HEK293 (cell line): ENCODE data around the gene CHN1.

Source experiments
- GFI1B ChIP-seq: fragments of 450-650 bp; formaldehyde crosslinking; IDR thresholded peaks from 2 replicates; pipeline ENCODE4 v1.5.1; 2016; ENCODE audit warnings: missing biosample characterization, missing genetic modification characterization
- GLIS1 ChIP-seq: fragments of 450-650 bp; formaldehyde crosslinking; IDR thresholded peaks from 2 replicates; pipeline ENCODE4 v1.5.1; 2016; ENCODE audit warnings: missing biosample characterization, missing genetic modification characterization
- PRDM1 ChIP-seq: fragments of 450-650 bp; formaldehyde crosslinking; IDR thresholded peaks from 2 replicates; pipeline ENCODE4; 2016; ENCODE audit warnings: missing biosample characterization, missing genetic modification characterization
- ZNF10 ChIP-seq: fragments of 450-650 bp; formaldehyde crosslinking; IDR thresholded peaks from 2 replicates; pipeline ENCODE4 v1.5.1; 2017; ENCODE audit warnings: missing biosample characterization, missing genetic modification characterization
- ZNF274 ChIP-seq, 2 experiments: fragments of 200-500 bp in 1 of 2; fragments of 450-650 bp in 1 of 2; sonication (Bioruptor generic) in 1 of 2; formaldehyde crosslinking in 1 of 2; IDR thresholded peaks; 2 replicates each; pipeline versions ENCODE4 v1.5.1 to v1.6.1; 2014 to 2016; ENCODE audit warnings: borderline replicate concordance in 1 of 2, inconsistent platforms in 1 of 2, low read length in 1 of 2, missing biosample characterization in 1 of 2, missing genetic modification characterization in 1 of 2
- ZNF530 ChIP-seq: fragments of 450-650 bp; formaldehyde crosslinking; IDR thresholded peaks from 2 replicates; pipeline ENCODE4 v1.5.1; 2016; ENCODE audit warnings: low read depth, missing biosample characterization, missing genetic modification characterization
- ZNF629 ChIP-seq: fragments of 450-650 bp; formaldehyde crosslinking; IDR thresholded peaks from 2 replicates; pipeline ENCODE4 v1.5.1; 2017; ENCODE audit warnings: missing biosample characterization, missing genetic modification characterization
- TF ChIP-seq, protein P1 (sequence below): fragments of 450-650 bp; formaldehyde crosslinking; IDR thresholded peaks from 2 replicates; pipeline ENCODE4 v1.5.1; 2016; ENCODE audit warnings: missing biosample characterization, missing genetic modification characterization
- TF ChIP-seq, protein P2 (sequence below): fragments of 450-650 bp; formaldehyde crosslinking; IDR thresholded peaks from 2 replicates; pipeline ENCODE4 v1.5.1; 2016; ENCODE audit warnings: missing biosample characterization, missing genetic modification characterization
- TF ChIP-seq, protein P3 (sequence below): fragments of 450-650 bp; formaldehyde crosslinking; IDR thresholded peaks from 2 replicates; pipeline ENCODE4 v1.5.1; 2016; ENCODE audit warnings: missing biosample characterization, missing genetic modification characterization

DNA sequence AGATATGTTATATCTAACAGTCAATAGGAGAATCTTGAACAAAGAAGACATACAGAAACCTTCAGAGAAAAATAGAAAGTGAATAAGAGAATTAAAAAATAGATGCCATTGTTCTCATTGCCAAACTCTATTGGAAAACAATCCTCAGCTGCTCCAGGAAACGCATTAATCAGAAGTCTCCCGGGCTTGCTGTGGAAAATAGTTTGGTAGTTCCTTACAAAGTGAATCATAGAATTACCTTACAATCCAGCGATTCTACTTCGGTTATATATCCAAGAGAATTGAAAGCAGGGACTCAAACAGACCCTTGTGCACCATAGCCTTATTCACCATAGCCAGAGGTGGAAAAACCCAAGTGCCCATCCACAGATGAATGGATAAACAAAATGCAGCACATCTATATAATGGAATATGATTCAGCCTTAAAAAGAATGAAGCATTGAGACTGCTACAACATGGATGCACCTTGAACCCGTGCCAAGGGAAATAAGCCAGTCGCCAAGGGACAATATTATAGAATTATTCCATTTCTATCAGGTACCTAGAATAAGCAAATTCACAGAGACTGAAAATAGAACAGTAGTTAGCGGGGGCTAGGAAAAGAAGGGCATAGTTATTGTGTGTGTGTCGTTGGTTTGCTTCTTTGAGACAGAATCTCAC, 219.0 kb downstream of the CHN1 start:
- TF ChIP-seq GLIS1 (no peak), PRDM1 (tag by site-specific recombination) (no peak), ZNF274 (IDR thresholded peaks at IDR 0.05; ENCODE audit: low read length) (no peak), ZNF274 (tag by site-specific recombination; IDR thresholded peaks at IDR 0.05; ENCODE audit: borderline replicate concordance) (no peak), ZNF530 (tag by site-specific recombination) (no peak), ZNF629 (no peak), ZNF10 (no peak), GFI1B (tag by site-specific recombination) (no peak)
- TF ChIP-seq, protein P1, sequence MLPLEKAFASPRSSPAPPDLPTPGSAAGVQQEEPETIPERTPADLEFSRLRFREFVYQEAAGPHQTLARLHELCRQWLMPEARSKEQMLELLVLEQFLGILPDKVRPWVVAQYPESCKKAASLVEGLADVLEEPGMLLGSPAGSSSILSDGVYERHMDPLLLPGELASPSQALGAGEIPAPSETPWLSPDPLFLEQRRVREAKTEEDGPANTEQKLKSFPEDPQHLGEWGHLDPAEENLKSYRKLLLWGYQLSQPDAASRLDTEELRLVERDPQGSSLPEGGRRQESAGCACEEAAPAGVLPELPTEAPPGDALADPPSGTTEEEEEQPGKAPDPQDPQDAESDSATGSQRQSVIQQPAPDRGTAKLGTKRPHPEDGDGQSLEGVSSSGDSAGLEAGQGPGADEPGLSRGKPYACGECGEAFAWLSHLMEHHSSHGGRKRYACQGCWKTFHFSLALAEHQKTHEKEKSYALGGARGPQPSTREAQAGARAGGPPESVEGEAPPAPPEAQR, result no peak
- TF ChIP-seq, protein P2, sequence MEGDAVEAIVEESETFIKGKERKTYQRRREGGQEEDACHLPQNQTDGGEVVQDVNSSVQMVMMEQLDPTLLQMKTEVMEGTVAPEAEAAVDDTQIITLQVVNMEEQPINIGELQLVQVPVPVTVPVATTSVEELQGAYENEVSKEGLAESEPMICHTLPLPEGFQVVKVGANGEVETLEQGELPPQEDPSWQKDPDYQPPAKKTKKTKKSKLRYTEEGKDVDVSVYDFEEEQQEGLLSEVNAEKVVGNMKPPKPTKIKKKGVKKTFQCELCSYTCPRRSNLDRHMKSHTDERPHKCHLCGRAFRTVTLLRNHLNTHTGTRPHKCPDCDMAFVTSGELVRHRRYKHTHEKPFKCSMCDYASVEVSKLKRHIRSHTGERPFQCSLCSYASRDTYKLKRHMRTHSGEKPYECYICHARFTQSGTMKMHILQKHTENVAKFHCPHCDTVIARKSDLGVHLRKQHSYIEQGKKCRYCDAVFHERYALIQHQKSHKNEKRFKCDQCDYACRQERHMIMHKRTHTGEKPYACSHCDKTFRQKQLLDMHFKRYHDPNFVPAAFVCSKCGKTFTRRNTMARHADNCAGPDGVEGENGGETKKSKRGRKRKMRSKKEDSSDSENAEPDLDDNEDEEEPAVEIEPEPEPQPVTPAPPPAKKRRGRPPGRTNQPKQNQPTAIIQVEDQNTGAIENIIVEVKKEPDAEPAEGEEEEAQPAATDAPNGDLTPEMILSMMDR (tag by site-specific recombination), result no peak
- TF ChIP-seq, protein P3, sequence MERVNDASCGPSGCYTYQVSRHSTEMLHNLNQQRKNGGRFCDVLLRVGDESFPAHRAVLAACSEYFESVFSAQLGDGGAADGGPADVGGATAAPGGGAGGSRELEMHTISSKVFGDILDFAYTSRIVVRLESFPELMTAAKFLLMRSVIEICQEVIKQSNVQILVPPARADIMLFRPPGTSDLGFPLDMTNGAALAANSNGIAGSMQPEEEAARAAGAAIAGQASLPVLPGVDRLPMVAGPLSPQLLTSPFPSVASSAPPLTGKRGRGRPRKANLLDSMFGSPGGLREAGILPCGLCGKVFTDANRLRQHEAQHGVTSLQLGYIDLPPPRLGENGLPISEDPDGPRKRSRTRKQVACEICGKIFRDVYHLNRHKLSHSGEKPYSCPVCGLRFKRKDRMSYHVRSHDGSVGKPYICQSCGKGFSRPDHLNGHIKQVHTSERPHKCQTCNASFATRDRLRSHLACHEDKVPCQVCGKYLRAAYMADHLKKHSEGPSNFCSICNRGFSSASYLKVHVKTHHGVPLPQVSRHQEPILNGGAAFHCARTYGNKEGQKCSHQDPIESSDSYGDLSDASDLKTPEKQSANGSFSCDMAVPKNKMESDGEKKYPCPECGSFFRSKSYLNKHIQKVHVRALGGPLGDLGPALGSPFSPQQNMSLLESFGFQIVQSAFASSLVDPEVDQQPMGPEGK (tag by site-specific recombination), result no peak
